ENCODE data around the gene HOXB7. TPM values are rescaled to one million over a fixed set of nuclear protein-coding genes. Genes with fewer than 3 reads are reported as not detected.

The HOXB7 gene
- total RNA-seq, 1 donor from 2014 or later, result 0.39 TPM

- H3K9me3 Mint-ChIP-seq, result no peaks in the 10 kb centered on the region
- DNase-seq (ENCODE audit: low spot score), result no peak
- peaks cover 10% of the 10 kb centered on the region for H3K4me1 Mint-ChIP-seq (ENCODE audit: low read depth)
- no peak overlapping the region for H3K27ac Mint-ChIP-seq
- peaks cover 20% of the 10 kb centered on the region for H3K27me3 Mint-ChIP-seq (ENCODE audit: low read depth)
- H3K4me3 Mint-ChIP-seq (ENCODE audit: low read depth), result no peak overlapping the region
- peaks cover 3% of the 10 kb centered on the region for H3K36me3 Mint-ChIP-seq (ENCODE audit: low read depth)
- intact Hi-C loops (cut with micrococcal nuclease), result no loop called here
Measured at GRCh38 chr17:48563867-48564187, 47.0 kb downstream of the HOXB7 start.

- H3K9me3 Mint-ChIP-seq, result no peaks in the 10 kb centered on the region
- H3K4me1 Mint-ChIP-seq (ENCODE audit: low read depth), result peaks cover 7% of the 10 kb centered on the region
- no peak overlapping the region for H3K4me3 Mint-ChIP-seq (ENCODE audit: low read depth)
- intact Hi-C loops (cut with micrococcal nuclease), result no loop called here
- no peak overlapping the region for H3K27ac Mint-ChIP-seq
- DNase-seq (ENCODE audit: low spot score), result no peak
- H3K27me3 Mint-ChIP-seq (ENCODE audit: low read depth), result peaks cover 17% of the 10 kb centered on the region
- H3K36me3 Mint-ChIP-seq (ENCODE audit: low read depth), result peaks cover 1% of the 10 kb centered on the region
Measured at GRCh38 chr17:48563385-48563838, 47.4 kb downstream of the HOXB7 start.

- H3K27me3 Mint-ChIP-seq (ENCODE audit: low read depth), result peaks cover 14% of the 10 kb centered on the region
- H3K36me3 Mint-ChIP-seq (ENCODE audit: low read depth), result no peaks in the 10 kb centered on the region
- peaks cover 6% of the 10 kb centered on the region for H3K4me1 Mint-ChIP-seq (ENCODE audit: low read depth)
- H3K4me3 Mint-ChIP-seq (ENCODE audit: low read depth), result no peak overlapping the region
- no peak for DNase-seq (ENCODE audit: low spot score)
- no peak overlapping the region for H3K27ac Mint-ChIP-seq
- H3K9me3 Mint-ChIP-seq, result no peaks in the 10 kb centered on the region
- intact Hi-C loops (cut with micrococcal nuclease), result no loop called here
Measured at GRCh38 chr17:48562934-48563333, 47.9 kb downstream of the HOXB7 start.

GRCh38 chr17:48561884-48562810 lies 48.7 kb downstream of the HOXB7 start:
- H3K9me3 Mint-ChIP-seq, result no peaks in the 10 kb centered on the region
- intact Hi-C loops (cut with micrococcal nuclease), result no loop called here
- H3K27ac Mint-ChIP-seq, result no peak overlapping the region
- H3K4me3 Mint-ChIP-seq (ENCODE audit: low read depth), result no peak overlapping the region
- H3K36me3 Mint-ChIP-seq (ENCODE audit: low read depth), result no peaks in the 10 kb centered on the region
- H3K27me3 Mint-ChIP-seq (ENCODE audit: low read depth), result peaks cover 14% of the 10 kb centered on the region
- H3K4me1 Mint-ChIP-seq (ENCODE audit: low read depth), result peaks cover 6% of the 10 kb centered on the region
- no peak for DNase-seq (ENCODE audit: low spot score)

- Mint-ChIP-seq H3K9me3 (no peaks in the 10 kb centered on the region), H3K4me1 (ENCODE audit: low read depth) (peaks cover 9% of the 10 kb centered on the region), H3K4me3 (ENCODE audit: low read depth) (no peak overlapping the region), H3K27ac (no peak overlapping the region), H3K36me3 (ENCODE audit: low read depth) (no peaks in the 10 kb centered on the region), H3K27me3 (ENCODE audit: low read depth) (peaks cover 29% of the 10 kb centered on the region)
- intact Hi-C loops (cut with micrococcal nuclease), result no loop called here
- no peak for DNase-seq (ENCODE audit: low spot score)
Measured at GRCh38 chr17:48559840-48560817, 50.7 kb downstream of the HOXB7 start.

GRCh38 chr17:48559122-48559839 lies 51.5 kb downstream of the HOXB7 start:
- no peak for DNase-seq (ENCODE audit: low spot score)
- Mint-ChIP-seq H3K36me3 (ENCODE audit: low read depth) (no peaks in the 10 kb centered on the region), H3K9me3 (no peaks in the 10 kb centered on the region)

GRCh38 chr17:48558831-48559121 lies 52.0 kb downstream of the HOXB7 start:
- Mint-ChIP-seq H3K27ac (no peak overlapping the region), H3K4me3 (ENCODE audit: low read depth) (no peak overlapping the region), H3K36me3 (ENCODE audit: low read depth) (peaks cover under 1% of the 10 kb centered on the region), H3K9me3 (no peaks in the 10 kb centered on the region), H3K4me1 (ENCODE audit: low read depth) (peaks cover 15% of the 10 kb centered on the region), H3K27me3 (ENCODE audit: low read depth) (peaks cover 27% of the 10 kb centered on the region)
- DNase-seq (ENCODE audit: low spot score), result no peak
- intact Hi-C loops (cut with micrococcal nuclease), result no loop called here

More at GRCh38 chr17:48559122-48559839, 51.5 kb downstream of the HOXB7 start:
- H3K27me3 Mint-ChIP-seq (ENCODE audit: low read depth), result peaks cover 28% of the 10 kb centered on the region
- no peak overlapping the region for H3K27ac Mint-ChIP-seq
- H3K4me3 Mint-ChIP-seq (ENCODE audit: low read depth), result no peak overlapping the region
- intact Hi-C loops (cut with micrococcal nuclease), result no loop called here
- peaks cover 15% of the 10 kb centered on the region for H3K4me1 Mint-ChIP-seq (ENCODE audit: low read depth)

GRCh38 chr17:48558057-48558830 lies 52.6 kb downstream of the HOXB7 start:
- Mint-ChIP-seq H3K9me3 (no peaks in the 10 kb centered on the region), H3K27me3 (ENCODE audit: low read depth) (peaks cover 27% of the 10 kb centered on the region), H3K4me3 (ENCODE audit: low read depth) (no peak overlapping the region), H3K27ac (no peak overlapping the region), H3K4me1 (ENCODE audit: low read depth) (peaks cover 15% of the 10 kb centered on the region), H3K36me3 (ENCODE audit: low read depth) (peaks cover 3% of the 10 kb centered on the region)
- DNase-seq (ENCODE audit: low spot score), result no peak
- intact Hi-C loops (cut with micrococcal nuclease), result no loop called here

Other genes starting within 250 kb of the HOXB7 start
- 60.5 and 67.9 TPM in 2 replicates for gene SKAP1, start 180.8 kb downstream of the HOXB7 start, total RNA-seq
- not detected in 2 replicates for gene HOXB1, start 80.0 kb downstream of the HOXB7 start, total RNA-seq
- 22.2 and 23.9 TPM in 2 replicates for gene HOXB2, start 65.9 kb downstream of the HOXB7 start, total RNA-seq
- 3.0 and 3.3 TPM in 2 replicates for gene HOXB4, start 32.7 kb downstream of the HOXB7 start, total RNA-seq
- gene HOXB3, start 20.8 kb downstream of the HOXB7 start, total RNA-seq, result 3.8 and 4.6 TPM in 2 replicates
- not detected in 2 replicates for gene HOXB5, start 17.2 kb downstream of the HOXB7 start, total RNA-seq
- 0.52 and 0.62 TPM in 2 replicates for gene HOXB6, start 6.0 kb downstream of the HOXB7 start, total RNA-seq
- gene HOXB8, start 4.3 kb upstream of the HOXB7 start, total RNA-seq, result not detected in 2 replicates
- 0.16 TPM in 2 replicates for gene HOXB9, start 15.3 kb upstream of the HOXB7 start, total RNA-seq
- gene PRAC1, start 111.5 kb upstream of the HOXB7 start, total RNA-seq, result not detected in 2 replicates
- not detected in 2 replicates for gene PRAC2, start 112.2 kb upstream of the HOXB7 start, total RNA-seq
- gene HOXB13, start 117.7 kb upstream of the HOXB7 start, total RNA-seq, result not detected in 2 replicates
- 0.07 TPM in 1 of 2 replicates, not detected in the other for gene TTLL6, start 206.2 kb upstream of the HOXB7 start, total RNA-seq
- 51.7 and 53.7 TPM in 2 replicates for gene CALCOCO2, start 220.0 kb upstream of the HOXB7 start, total RNA-seq

Data from activated T-helper 2 cell treated with anti-CD3 and anti-CD28 coated beads, Interferon-gamma antibody, Interleukin-2, Interleukin-4, amounts not matched to agents 10 μg/mL and 5 μg/mL and 100 μg/mL, durations not matched to agents 14 hours and 24 hours and 36 hours (primary cell).